Testis (tissue), 3 donors: ENCODE data around the gene ARHGEF11. TPM values are rescaled to one million over a fixed set of nuclear protein-coding genes. Genes with fewer than 3 reads are reported as not detected.
A peak's percentile ranks its signal among the peaks of the same experiment; 100 is the strongest.
"Not testable (repeated sequence)": the region's sequence is repeated elsewhere in the genome, so short reads cannot be mapped to it uniquely, and the experiment has no call there.

Source experiments
- DNase-seq: peaks from one replicate; pipeline ENCODE4 v3.0.0-alpha.2; 2019
- H3K27ac ChIP-seq, 2 donors: fragments of 200-600 bp; sonication (generic); one replicate each; pipeline ENCODE4 v1.5.1; 2019
- H3K27me3 ChIP-seq: fragments of 200-600 bp; sonication (generic); one replicate; pipeline ENCODE4 v1.5.1; 2019
- H3K36me3 ChIP-seq: fragments of 200-600 bp; sonication (generic); one replicate; pipeline ENCODE4 v1.5.1; 2017; ENCODE audit warnings: low read depth; ENCODE audit errors: missing control alignments
- H3K4me1 ChIP-seq: fragments of 200-600 bp; sonication (generic); one replicate; pipeline ENCODE4 v1.5.1; 2019
- H3K4me3 ChIP-seq, 2 donors: fragments of 200-600 bp; sonication (generic); one replicate each; pipeline ENCODE4 v1.5.1; 2017 to 2019
- H3K9me3 ChIP-seq: fragments of 200-600 bp; sonication (generic); one replicate; pipeline ENCODE4 v1.5.1; 2017
- CTCF ChIP-seq, 3 experiments: fragments of 450-650 bp in 2 of 3; fragments of 200-600 bp in 1 of 3; sonication (generic) in 1 of 3; IDR thresholded peaks; one replicate each; pipeline ENCODE4 v1.5.1; 2016 to 2019; ENCODE audit warnings: antibody characterized with exemption in 3 of 3, mild to moderate bottlenecking in 2 of 3, moderate library complexity in 1 of 3
- POLR2A ChIP-seq: fragments of 450-650 bp; IDR thresholded peaks from one replicate; pipeline ENCODE4 v1.6.1; 2017; ENCODE audit warnings: antibody characterized with exemption, mild to moderate bottlenecking, moderate library complexity
- WGBS, 2 donors: methylation state at CpG; one replicate each; pipeline ENCODE4 v1.1.5; 2018; 5-methylcytosine and 5-hydroxymethylcytosine counted together
- intact Hi-C: fragments of 100-400 bp; cut with DNase I; formaldehyde crosslinking; loops from one replicate; pipeline ENCODE4 v1.15.1; 2023; ENCODE audit warnings: low total_unique reads
- polyA plus RNA-seq: library from polyadenylated mRNA; stranded (reverse); fragments of 350-450 nt; fragmentation: Illumina TruSeq; extraction: RNeasy Lipid Tissue Mini Kit (QIAGEN cat#74804); gene quantifications from one replicate; pipeline ENCODE4 v1.2.3, GENCODE V29; 2014; ENCODE audit warnings: low read depth, low replicate concordance; ENCODE audit not compliant: insufficient read depth
- total RNA-seq, 2 donors: library from RNA; depleted of rRNA; stranded (reverse); fragments of >200 nt; gene quantifications; one replicate each; pipeline ENCODE4 v1.2.3, GENCODE V29; 2016

Gene ARHGEF11
- total and polyA plus RNA-seq, 3 donors from 2014 or later, result 69.2 to 120 (median 113) TPM

GRCh38 chr1:157056269-157056668 lies 10.7 kb upstream of the ARHGEF11 start:
- no peaks in the 10 kb centered on the region for H3K9me3 ChIP-seq
- DNase-seq, result no peak
- WGBS, 2 donors, result 85 to 88% methylated on average over 1 of the region's 1 CpG
- H3K4me1 ChIP-seq, result no peaks in the 10 kb centered on the region
- H3K27me3 ChIP-seq, result no peaks in the 10 kb centered on the region
- no peak overlapping the region for H3K4me3 ChIP-seq
- H3K36me3 ChIP-seq, result no peaks in the 10 kb centered on the region
- TF ChIP-seq CTCF (IDR thresholded peaks at IDR 0.05), result no peak
- TF ChIP-seq POLR2A, result no peak
- no peak overlapping the region for H3K27ac ChIP-seq
- intact Hi-C loops, result no loop called here

DNA sequence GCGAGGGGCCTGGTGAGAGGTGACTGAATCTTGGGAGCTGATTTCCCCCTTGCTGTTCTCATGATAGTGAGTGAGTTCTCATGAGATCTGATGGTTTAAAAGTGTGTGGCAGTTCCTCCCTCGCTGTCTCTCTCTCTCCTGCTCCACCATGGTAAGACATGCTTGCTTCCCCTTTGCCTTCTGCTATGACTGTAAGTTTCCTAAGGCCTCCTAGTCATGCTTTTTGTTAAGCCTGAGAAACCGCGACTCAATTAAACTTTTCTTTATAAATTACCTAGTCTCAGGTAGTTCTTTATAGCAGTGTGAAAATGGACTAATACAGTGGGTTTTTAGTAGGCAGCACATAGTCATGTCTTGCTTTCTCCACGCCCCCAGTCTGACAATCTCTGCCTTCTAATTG lies 10.2 kb upstream of the ARHGEF11 start:
- intact Hi-C loops, H3K4me3 ChIP-seq, H3K27ac ChIP-seq, H3K27me3 ChIP-seq, DNase-seq, H3K36me3 ChIP-seq, H3K9me3 ChIP-seq, H3K4me1 ChIP-seq: not testable (repeated sequence)
- WGBS, 2 donors, result 84 to 91% methylated on average over 5 of the region's 5 CpGs

GRCh38 chr1:157050836-157051235 lies 5.3 kb upstream of the ARHGEF11 start:
- Histone ChIP-seq H3K36me3 (no peaks in the 10 kb centered on the region), H3K27ac (no peak overlapping the region), H3K9me3 (no peaks in the 10 kb centered on the region), H3K27me3 (no peaks in the 10 kb centered on the region), H3K4me1 (no peaks in the 10 kb centered on the region), H3K4me3 (no peak overlapping the region)
- WGBS, 2 donors, result 61 to 78% methylated on average over 2 of the region's 2 CpGs
- no peak for DNase-seq
- intact Hi-C loops, result no loop called here
- TF ChIP-seq CTCF (IDR thresholded peaks at IDR 0.05) (no peak), POLR2A (no peak)

- no peaks in the 10 kb centered on the region for H3K27me3 ChIP-seq
- no peaks in the 10 kb centered on the region for H3K9me3 ChIP-seq
- peaks cover 22% of the 10 kb centered on the region for H3K4me1 ChIP-seq
- no peak for DNase-seq
- H3K27ac ChIP-seq, result peak overlapping the region; percentile 83 to 96
- TF ChIP-seq POLR2A, result no peak
- TF ChIP-seq CTCF (IDR thresholded peaks at IDR 0.05), result no peak
- peak overlapping the region in 1 of 2 donors; percentile 59 for H3K4me3 ChIP-seq
- WGBS, 2 donors, result 31 to 44% methylated on average over 2 of the region's 2 CpGs
- H3K36me3 ChIP-seq, result no peaks in the 10 kb centered on the region
- intact Hi-C loops, result no loop called here
Observed at GRCh38 chr1:157047062-157047410, 1.5 kb upstream of the ARHGEF11 start.

DNA sequence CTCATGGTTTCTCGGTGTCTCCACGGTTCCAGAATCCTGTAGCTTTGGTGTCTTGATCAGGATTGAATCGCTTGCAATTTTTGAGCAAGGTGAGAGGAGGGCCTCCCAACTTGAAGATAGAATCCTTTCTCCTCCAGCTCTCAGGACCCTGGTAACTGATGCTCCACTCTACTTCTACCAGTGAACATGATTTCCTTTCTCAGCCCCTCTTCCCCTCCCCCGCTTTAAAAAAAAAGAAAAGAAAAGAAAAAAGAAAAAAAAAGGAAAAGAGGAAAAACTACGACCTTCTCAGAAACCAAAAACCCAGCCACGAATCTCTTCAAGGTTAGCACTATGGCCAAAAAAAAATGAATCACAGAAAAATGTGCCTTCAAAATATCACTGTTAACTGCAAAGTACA lies 1.2 kb downstream of the ARHGEF11 start:
- Histone ChIP-seq H3K27me3 (no peaks in the 10 kb centered on the region), H3K4me1 (peaks cover 32% of the 10 kb centered on the region), H3K27ac (no peak overlapping the region), H3K4me3 (peak overlapping the region in 1 of 2 donors; percentile 63), H3K36me3 (no peaks in the 10 kb centered on the region), H3K9me3 (no peaks in the 10 kb centered on the region)
- intact Hi-C loops, result no loop called here
- WGBS, 2 donors, result 18% methylated on average over 6 of the region's 6 CpGs
- DNase-seq, result no peak
- TF ChIP-seq CTCF (IDR thresholded peaks at IDR 0.05), result no peak
- no peak for TF ChIP-seq POLR2A
